Endodermal cell (in vitro differentiated cells): ENCODE results near the gene CDC42. TPM values are rescaled to one million over a fixed set of nuclear protein-coding genes. Genes with fewer than 3 reads are reported as not detected.
A peak's percentile ranks its signal among the peaks of the same experiment; 100 is the strongest.

ENCODE experiments used
- DNase-seq: peaks from one replicate; pipeline ENCODE4 v3.0.0-alpha.2; 2017
- H3K27ac ChIP-seq: 2 replicates; pipeline ENCODE4 v1.5.1; 2013; ENCODE audit warnings: mild to moderate bottlenecking, low read depth, low read length, moderate library complexity
- H3K27me3 ChIP-seq: 2 replicates; pipeline ENCODE4 v1.6.1; 2013; ENCODE audit warnings: mild to moderate bottlenecking, low read length, moderate library complexity; ENCODE audit not compliant: insufficient read depth, control insufficient read depth, poor library complexity, severe bottlenecking
- H3K36me3 ChIP-seq: 2 replicates; pipeline ENCODE4 v1.7.0; 2013; ENCODE audit warnings: mild to moderate bottlenecking, low read length, moderate library complexity; ENCODE audit not compliant: control insufficient read depth, insufficient read depth
- H3K4me1 ChIP-seq: one replicate; pipeline ENCODE4 v1.7.0; 2013; ENCODE audit warnings: low read length; ENCODE audit not compliant: control insufficient read depth, insufficient read depth
- H3K4me3 ChIP-seq: 2 replicates; pipeline ENCODE4 v1.5.1; 2013; ENCODE audit warnings: mild to moderate bottlenecking, low read length, moderate library complexity
- H3K9ac ChIP-seq: 2 replicates; pipeline ENCODE4 v1.6.1; 2013; ENCODE audit warnings: mild to moderate bottlenecking, low read length, moderate library complexity; ENCODE audit not compliant: poor library complexity, severe bottlenecking; ENCODE audit errors: extremely low read depth
- H3K9me3 ChIP-seq: 2 replicates; pipeline ENCODE4 v1.6.1; 2013; ENCODE audit warnings: mild to moderate bottlenecking, low read length, moderate library complexity; ENCODE audit not compliant: control insufficient read depth
- H3K27ac Mint-ChIP-seq: 2 replicates; pipeline ENCODE4 v1.8.0; 2020; ENCODE audit warnings: mixed read lengths
- H3K27me3 Mint-ChIP-seq: 2 replicates; pipeline ENCODE4 v1.8.0; 2021; ENCODE audit warnings: mild to moderate bottlenecking, mixed read lengths; ENCODE audit not compliant: insufficient read depth
- H3K36me3 Mint-ChIP-seq: 2 replicates; pipeline ENCODE4 v1.8.0; 2020; ENCODE audit warnings: low read depth, mixed read lengths
- H3K4me1 Mint-ChIP-seq: 2 replicates; pipeline ENCODE4 v1.8.0; 2020; ENCODE audit warnings: mixed read lengths
- H3K4me3 Mint-ChIP-seq: 2 replicates; pipeline ENCODE4 v1.8.0; 2020; ENCODE audit warnings: mild to moderate bottlenecking, moderate library complexity, mixed read lengths
- H3K9me3 Mint-ChIP-seq: 2 replicates; pipeline ENCODE4 v1.8.0; 2020; ENCODE audit warnings: mild to moderate bottlenecking, mixed read lengths
- CTCF ChIP-seq: fragments of 200-600 bp; sonication (generic); conservative IDR thresholded peaks from 2 replicates; pipeline ENCODE4 v1.5.0; 2021; ENCODE audit warnings: antibody characterized with exemption, mild to moderate bottlenecking
- WGBS, 2 experiments: methylation state at CpG; one replicate each; pipeline versions ENCODE4 v1.1.5 to v1.1.7; 2013; ENCODE audit warnings: missing lambda C conversion rate in 2 of 2, mixed read lengths in 1 of 2; ENCODE audit not compliant: insufficient coverage in 1 of 2, insufficient read length in 1 of 2; 5-methylcytosine and 5-hydroxymethylcytosine counted together
- total RNA-seq, 2 donors: library from RNA; stranded (reverse); fragmentation: NEBNext Ultra II Directional in 1 of 2; extraction: Animal tissue kit (Norgen Biotek cat#: 25700) in 1 of 2; gene quantifications; 2 replicates in 1 of 2; 3 replicates in 1 of 2; pipeline ENCODE4 v1.2.1, GENCODE V29; 2021

The CDC42 gene
- total RNA-seq, 2 donors from 2014 or later: 274 to 283 TPM

- Histone ChIP-seq H3K4me1 (peaks cover 3% of the 10 kb centered on the region), H3K36me3 (peaks cover 80% of the 10 kb centered on the region), H3K9me3 (no peaks in the 10 kb centered on the region), H3K27ac (no peak overlapping the region), H3K4me3 (no peak overlapping the region), H3K9ac (no peak overlapping the region), H3K27me3 (no peaks in the 10 kb centered on the region)
- TF ChIP-seq CTCF: no peak
- DNase-seq: no peak
- Mint-ChIP-seq H3K36me3 (peaks cover 39% of the 10 kb centered on the region), H3K27ac (no peak overlapping the region), H3K9me3 (no peaks in the 10 kb centered on the region), H3K27me3 (no peaks in the 10 kb centered on the region), H3K4me1 (peaks cover 26% of the 10 kb centered on the region), H3K4me3 (no peak overlapping the region)
- WGBS, 2 experiments: 95% methylated on average over 6 of the region's 6 CpGs; no CpG with 5 or more reads in 1 of the 2 experiments
These were observed 52.4 kb downstream of the CDC42 start for GRCh38 chr1:22104865-22105437.

- H3K4me3 Mint-ChIP-seq: no peak overlapping the region
- no peaks in the 10 kb centered on the region for H3K9me3 Mint-ChIP-seq
- peak overlapping the region; percentile 33 for H3K27ac Mint-ChIP-seq
- peaks cover 19% of the 10 kb centered on the region for H3K4me1 Mint-ChIP-seq
- no peak overlapping the region for H3K9ac ChIP-seq
- no peaks in the 10 kb centered on the region for H3K27me3 Mint-ChIP-seq
- no peak for DNase-seq
- H3K4me3 ChIP-seq: no peak overlapping the region
- peaks cover 39% of the 10 kb centered on the region for H3K36me3 Mint-ChIP-seq
- no peaks in the 10 kb centered on the region for H3K9me3 ChIP-seq
- H3K27ac ChIP-seq: no peak overlapping the region
- H3K36me3 ChIP-seq: peaks cover 78% of the 10 kb centered on the region
- H3K27me3 ChIP-seq: no peaks in the 10 kb centered on the region
- TF ChIP-seq CTCF: peak; percentile 88
- WGBS, 2 experiments: 68 to 69% methylated on average over 4 to 5 of the region's 5 CpGs
- peaks cover 3% of the 10 kb centered on the region for H3K4me1 ChIP-seq
These were observed 53.2 kb downstream of the CDC42 start for GRCh38 chr1:22105611-22106207.

DNA sequence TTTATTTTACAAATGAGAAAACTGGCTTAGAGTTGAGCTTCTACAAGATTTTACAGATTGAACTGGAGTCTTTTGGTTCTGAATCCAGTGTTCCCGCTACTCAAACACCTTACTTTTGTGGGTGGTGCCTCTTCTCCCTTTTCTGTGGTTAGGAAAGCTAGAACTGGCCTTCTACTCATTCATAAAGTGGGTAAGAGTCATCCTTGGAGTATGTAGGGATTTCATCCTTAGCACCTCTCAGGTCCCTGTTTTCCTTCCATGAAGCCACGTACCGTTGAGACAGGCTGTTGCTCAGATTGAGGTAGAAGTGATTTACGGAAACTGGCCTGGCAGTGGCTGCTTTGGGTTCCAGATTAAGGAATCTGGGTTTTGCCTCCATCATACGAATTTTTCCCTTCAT is 54.6 kb downstream of the CDC42 start:
- TF ChIP-seq CTCF: no peak
- Histone ChIP-seq H3K4me1 (peaks cover 3% of the 10 kb centered on the region), H3K9ac (no peak overlapping the region), H3K27ac (no peak overlapping the region), H3K9me3 (no peaks in the 10 kb centered on the region), H3K4me3 (no peak overlapping the region), H3K27me3 (no peaks in the 10 kb centered on the region), H3K36me3 (peaks cover 81% of the 10 kb centered on the region)
- H3K4me3 Mint-ChIP-seq: no peak overlapping the region
- peak overlapping the region; percentile 33 for H3K27ac Mint-ChIP-seq
- H3K9me3 Mint-ChIP-seq: no peaks in the 10 kb centered on the region
- peak; percentile 22 for DNase-seq
- no peaks in the 10 kb centered on the region for H3K27me3 Mint-ChIP-seq
- H3K4me1 Mint-ChIP-seq: peaks cover 25% of the 10 kb centered on the region
- 90 to 100% methylated on average over 4 to 5 of the region's 5 CpGs for WGBS, 2 experiments
- H3K36me3 Mint-ChIP-seq: peaks cover 48% of the 10 kb centered on the region
